Epidermal melanocyte (primary cell): ENCODE measurements around the gene SLC12A5.
"Not testable (repeated sequence)": the region's sequence is repeated elsewhere in the genome, so short reads cannot be mapped to it uniquely, and the experiment has no call there.

Experiments
- DNase-seq: peaks from one replicate; pipeline ENCODE4 v3.0.0; 2011; ENCODE audit warnings: low spot score; ENCODE audit not compliant: insufficient read length

SLC12A5 gene

GRCh38 chr20:46076806-46077205 lies 47.8 kb downstream of the SLC12A5 start:
- DNase-seq = no peak

DNA sequence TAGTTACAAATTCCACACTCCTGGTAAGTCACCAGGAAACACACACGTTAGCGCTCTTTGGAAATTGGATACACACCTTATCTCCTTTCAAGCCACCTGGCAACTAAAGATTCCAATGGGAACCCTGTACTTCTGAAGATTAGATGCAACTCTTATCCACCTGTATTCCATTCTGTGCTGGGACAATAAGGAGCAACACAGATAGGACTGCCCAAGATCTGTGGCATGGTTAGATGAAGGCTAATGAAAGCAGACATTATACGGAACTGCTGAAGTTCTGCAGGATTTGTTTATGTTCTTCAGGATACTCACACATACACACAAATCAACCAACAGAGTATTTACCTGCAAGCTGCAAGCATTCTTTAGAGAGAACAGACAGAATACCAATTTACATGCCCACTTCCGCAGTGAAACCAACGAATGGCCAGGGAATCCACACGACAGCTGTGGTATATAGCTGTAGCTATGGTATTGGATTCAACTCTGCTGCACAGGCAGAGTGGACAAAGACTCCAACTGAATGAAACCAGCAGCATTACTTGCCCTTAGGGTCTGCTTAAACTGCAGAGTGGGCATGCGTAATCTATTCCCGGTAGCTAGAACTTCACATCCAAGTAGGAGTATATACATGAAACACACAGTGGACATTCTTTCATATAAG lies 48.8 kb downstream of the SLC12A5 start:
- no peak for DNase-seq

- DNase-seq = no peak
Measured at GRCh38 chr20:46078954-46079353, 49.9 kb downstream of the SLC12A5 start.

- DNase-seq = no peak
Measured at GRCh38 chr20:46081074-46081473, 52.1 kb downstream of the SLC12A5 start.

- DNase-seq = no peak
Measured at GRCh38 chr20:46083101-46083500, 54.1 kb downstream of the SLC12A5 start.

GRCh38 chr20:46083531-46084061 lies 54.6 kb downstream of the SLC12A5 start:
- DNase-seq = no peak

DNA sequence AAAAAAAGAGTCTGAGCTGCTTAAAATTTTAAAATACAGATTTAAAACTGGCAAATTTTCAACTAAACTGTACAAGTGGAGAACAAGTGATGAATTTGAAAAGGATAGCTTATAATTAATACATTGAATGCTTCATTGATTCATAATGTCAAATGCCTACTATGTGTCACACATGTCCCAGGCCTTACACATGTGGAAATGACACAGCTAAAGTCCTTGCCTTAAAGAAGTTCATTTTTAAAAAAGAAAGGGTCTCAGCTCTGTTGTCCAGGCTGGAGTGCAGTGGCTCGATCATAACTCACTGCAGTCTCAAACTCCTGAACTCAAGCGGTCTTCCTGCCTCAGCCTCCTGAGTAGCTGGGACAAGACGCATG lies 55.8 kb downstream of the SLC12A5 start:
- no peak for DNase-seq

DNA sequence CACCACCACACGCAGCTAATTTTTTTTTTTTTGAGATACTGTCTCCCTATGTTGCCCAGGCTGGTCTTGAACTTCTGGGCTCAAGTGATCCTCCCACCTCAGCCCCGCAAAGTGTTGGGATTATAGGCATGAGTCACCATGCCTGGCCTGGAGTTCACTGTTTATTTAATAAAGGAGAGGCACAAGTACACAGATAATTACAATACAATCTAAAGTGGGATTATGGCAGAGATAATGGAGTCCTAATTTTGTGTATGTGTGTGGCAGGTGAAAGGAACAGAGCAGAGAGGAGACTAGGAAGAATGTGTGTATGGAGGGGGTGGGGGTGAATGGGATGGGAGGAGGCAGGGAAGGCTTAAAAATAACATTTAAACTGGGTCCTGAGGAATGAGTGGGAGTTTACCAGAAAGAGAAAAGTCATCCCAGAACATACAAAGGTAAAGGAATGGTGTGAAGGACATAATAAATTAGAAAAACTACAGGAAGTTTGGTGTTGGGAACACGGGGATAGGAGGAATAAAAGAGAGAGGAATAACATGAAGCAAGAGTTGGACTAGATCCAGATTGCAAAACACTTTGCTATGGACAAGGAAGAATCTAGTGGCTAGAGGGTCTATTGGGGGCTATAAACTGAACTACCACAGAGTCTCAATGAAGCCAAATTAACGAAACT lies 56.3 kb downstream of the SLC12A5 start:
- DNase-seq = no peak

GRCh38 chr20:46087161-46087560 lies 58.1 kb downstream of the SLC12A5 start:
- no peak for DNase-seq

- DNase-seq = peak; percentile 63
Measured at GRCh38 chr20:46088409-46089166, 59.6 kb downstream of the SLC12A5 start.

DNA sequence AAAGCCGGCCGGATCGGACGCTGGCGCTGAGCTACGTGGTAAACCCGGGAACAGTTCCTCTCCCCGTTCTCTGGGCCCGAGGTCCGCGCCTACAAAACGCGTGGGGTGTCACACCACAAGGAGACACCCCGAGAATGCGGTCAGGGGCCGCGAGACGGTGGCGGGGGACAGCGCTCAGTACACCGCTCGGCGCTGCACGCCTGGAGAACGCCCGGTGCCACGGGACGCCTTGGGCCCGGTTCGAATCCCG lies 60.1 kb downstream of the SLC12A5 start:
- no peak for DNase-seq

- peak; percentile 99 for DNase-seq
Measured at GRCh38 chr20:46089417-46090388, 60.7 kb downstream of the SLC12A5 start, which contains the start of gene NCOA5. Gene NCOA5 (minus strand): TSS chr20:46089962. CDS start chr20:46079424, 10,538 bp downstream.

- DNase-seq = not testable (repeated sequence)
Measured at GRCh38 chr20:46091622-46092535, 62.9 kb downstream of the SLC12A5 start.

- DNase-seq = no peak
Measured at GRCh38 chr20:46093531-46093930, 64.5 kb downstream of the SLC12A5 start.

GRCh38 chr20:46099491-46100287 lies 70.7 kb downstream of the SLC12A5 start:
- DNase-seq = no peak

DNA sequence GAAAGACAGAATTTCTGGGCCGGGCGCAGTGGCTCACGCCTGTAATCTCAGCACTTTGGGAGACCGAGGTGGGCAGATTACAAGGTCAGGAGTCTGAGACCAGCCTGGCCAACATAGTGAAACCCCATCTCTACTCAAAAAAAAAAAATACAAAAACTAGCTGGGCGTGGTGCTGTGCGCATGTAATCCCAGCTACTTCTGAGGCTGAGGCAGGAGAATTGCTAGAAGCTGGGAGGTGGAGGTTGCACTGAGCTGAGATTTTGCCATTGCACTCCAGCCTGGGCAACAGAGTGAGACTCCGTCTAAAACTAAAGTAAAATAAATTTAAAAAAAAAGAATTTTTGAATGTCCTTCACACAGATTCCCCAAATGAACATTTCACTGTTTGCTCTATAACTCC lies 71.4 kb downstream of the SLC12A5 start:
- not testable (repeated sequence) for DNase-seq

DNA sequence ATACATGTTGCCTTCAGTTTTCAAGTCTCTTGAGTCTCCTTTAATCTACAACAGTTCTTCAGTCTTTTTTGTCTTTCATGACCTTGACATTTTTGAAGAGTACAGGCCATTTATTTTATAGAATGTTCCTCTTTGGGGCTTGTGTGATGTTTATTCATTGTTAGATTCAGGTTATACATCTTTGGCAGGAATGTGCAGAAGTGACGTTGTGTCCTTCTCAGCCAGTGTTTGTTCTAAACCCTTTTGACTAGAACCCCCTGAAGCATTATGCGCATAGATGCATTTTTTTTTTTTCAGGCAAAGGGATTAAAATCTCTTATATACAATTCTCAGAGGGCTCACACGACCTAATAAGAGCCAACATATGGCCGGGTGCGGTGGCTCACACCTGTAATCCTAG lies 72.0 kb downstream of the SLC12A5 start:
- DNase-seq = no peak

DNA sequence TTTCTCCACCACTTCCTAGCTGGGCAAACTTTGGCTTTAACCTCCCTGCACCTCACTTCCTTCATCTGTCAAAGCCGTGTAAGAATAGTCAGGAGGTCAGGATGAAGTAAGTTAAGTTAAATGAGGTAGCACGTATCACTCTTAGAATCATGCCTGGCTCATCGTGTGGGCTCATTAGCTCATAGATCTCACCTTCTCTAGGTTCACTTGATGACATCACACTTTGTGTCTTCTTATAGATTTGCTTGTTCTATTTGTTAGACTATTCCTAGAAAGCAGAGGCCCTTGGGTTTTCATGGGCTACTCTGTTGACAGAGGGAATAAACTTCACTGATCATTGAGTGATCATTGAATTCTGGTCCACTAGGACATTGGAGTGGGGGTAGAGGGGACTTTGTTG lies 72.9 kb downstream of the SLC12A5 start:
- DNase-seq = no peak

DNA sequence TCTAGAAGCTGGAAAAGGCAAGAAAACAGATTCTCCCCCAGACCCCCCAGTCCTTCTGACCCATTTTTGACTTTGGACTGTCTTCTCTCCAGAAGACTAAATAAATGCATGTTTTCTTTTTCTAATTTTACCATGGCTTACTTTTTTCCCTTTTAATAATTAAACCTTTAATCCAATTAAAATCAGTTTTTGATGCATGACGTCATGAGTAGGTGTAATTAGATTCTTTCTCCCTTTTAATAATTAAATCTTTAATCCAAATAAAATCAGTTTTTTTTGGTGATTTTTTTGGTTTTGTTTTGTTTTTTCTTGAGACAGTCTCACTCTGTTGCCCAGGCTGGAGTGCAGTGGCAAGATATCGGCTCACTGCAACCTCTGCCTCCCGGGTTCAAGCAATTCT lies 73.9 kb downstream of the SLC12A5 start:
- DNase-seq = no peak
